Measurements from ENCODE around the gene KLHL2. TPM values are rescaled to one million over a fixed set of nuclear protein-coding genes. Genes with fewer than 3 reads are reported as not detected.

The KLHL2 gene
- total and polyA plus RNA-seq, 2 experiments from 2014 or later: 7.1 to 14.8 TPM

DNA sequence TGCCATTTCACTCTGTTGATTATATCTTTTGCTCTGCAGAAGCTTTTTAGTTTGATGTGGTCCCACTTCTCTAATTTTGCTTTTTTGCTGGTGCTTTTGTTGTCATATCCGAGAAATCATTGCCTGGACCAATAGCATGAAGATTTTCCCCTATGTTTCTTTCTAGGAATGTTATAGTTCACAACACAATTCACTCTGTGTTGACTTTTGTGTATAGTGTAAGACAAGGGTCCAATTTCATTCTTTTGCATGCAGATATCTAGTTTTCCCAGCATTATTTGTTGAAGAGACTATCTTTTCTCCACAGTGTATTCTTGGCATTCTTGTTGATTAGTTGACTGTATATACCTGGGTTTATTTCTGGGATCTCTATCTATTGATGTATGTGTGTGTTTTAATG is 163.2 kb downstream of the KLHL2 start (continued):
- TF ChIP-seq JUNB (IDR thresholded peaks at IDR 0.05; ENCODE audit: unreplicated experiment) (no peak), ETS1 (IDR thresholded peaks at IDR 0.05) (no peak), EZH2phosphoT487 (IDR thresholded peaks at IDR 0.05; ENCODE audit: unreplicated experiment) (no peak), ZNF114 (CRISPR knock-in tag; IDR thresholded peaks at IDR 0.05) (no peak), REST (IDR thresholded peaks at IDR 0.05; ENCODE audit: unreplicated experiment) (no peak), STAT1 (IDR thresholded peaks at IDR 0.05; ENCODE audit: unreplicated experiment) (no peak)

Small RNAs within 50 kb of the gene (small RNA-seq; reads per million reads assigned to genes)
- not detected for gene RNU4-87P (ENCODE audit: low replicate concordance)

Other genes with a start within 250 kb of the KLHL2 start
- 0.38 and 0.58 TPM in 2 replicates for gene TRIM61, start 229.9 kb upstream of the KLHL2 start, total RNA-seq (2014; rRNA removed; shearing (Covaris generic))
- not detected in 2 replicates for gene TRIM61, start 229.9 kb upstream of the KLHL2 start, polyA plus RNA-seq (2016; fragmentation: Nextera tagmentation; extraction: Ambion mirVana)
- gene TRIM60, start 175.6 kb upstream of the KLHL2 start, total RNA-seq (2014; rRNA removed; shearing (Covaris generic)): not detected in 2 replicates
- gene TRIM60, start 175.6 kb upstream of the KLHL2 start, polyA plus RNA-seq (2016; fragmentation: Nextera tagmentation; extraction: Ambion mirVana): not detected in 2 replicates
- gene TRIM75, start 153.7 kb upstream of the KLHL2 start, total RNA-seq (2014; rRNA removed; shearing (Covaris generic)): not detected in 2 replicates
- gene TRIM75, start 153.7 kb upstream of the KLHL2 start, polyA plus RNA-seq (2016; fragmentation: Nextera tagmentation; extraction: Ambion mirVana): not detected in 2 replicates
- gene TMEM192, start 94.7 kb upstream of the KLHL2 start, total RNA-seq (2014; rRNA removed; shearing (Covaris generic)): 9.8 and 10.8 TPM in 2 replicates
- gene TMEM192, start 94.7 kb upstream of the KLHL2 start, polyA plus RNA-seq (2016; fragmentation: Nextera tagmentation; extraction: Ambion mirVana): 6.9 TPM in 2 replicates
- 272 and 274 TPM in 2 replicates for gene MSMO1, start 120.1 kb downstream of the KLHL2 start, total RNA-seq (2014; rRNA removed; shearing (Covaris generic))
- gene MSMO1, start 120.1 kb downstream of the KLHL2 start, polyA plus RNA-seq (2016; fragmentation: Nextera tagmentation; extraction: Ambion mirVana): 118 and 145 TPM in 2 replicates
- 16.5 and 18.5 TPM in 2 replicates for gene CPE, start 171.4 kb downstream of the KLHL2 start, total RNA-seq (2014; rRNA removed; shearing (Covaris generic))
- 8.8 and 10.3 TPM in 2 replicates for gene CPE, start 171.4 kb downstream of the KLHL2 start, polyA plus RNA-seq (2016; fragmentation: Nextera tagmentation; extraction: Ambion mirVana)

Measured in GM23338 (cell line).